Endothelial cell of umbilical vein (primary cell): ENCODE results near the gene OR5C1. TPM values are rescaled to one million over a fixed set of nuclear protein-coding genes. Genes with fewer than 3 reads are reported as not detected.

Source experiments
- BruUV-seq: library from RNA; stranded (reverse); fragments of 400-500 nt; replicated peaks from 2 replicates; lab custom pipeline; 2021; lab: Mats Ljungman, UMichigan
- CTCF ChIA-PET: fragments of 300-600, 350-600 bp; sonication (Branson Sonifier 250); formaldehyde crosslinking; loops from one replicate; lab custom pipeline; 2021; ENCODE audit warnings: antibody characterized with exemption, inconsistent platforms; lab: Charles Lee
- POLR2A ChIA-PET: fragments of 300-600, 350-600 bp; sonication (Branson Sonifier 250); formaldehyde crosslinking; loops from one replicate; lab custom pipeline; 2021; ENCODE audit warnings: antibody characterized with exemption, inconsistent platforms; lab: Charles Lee
- DNase-seq: peaks from one replicate; pipeline ENCODE4 v3.0.0-alpha.2; 2011; ENCODE audit warnings: low read depth, low spot score
- FAIRE-seq: peaks from 2 replicates; lab custom pipeline; 2011; peaks lifted over from hg19 to GRCh38; lab: Jason Lieb, UNC
- H2AFZ ChIP-seq: 2 replicates; pipeline ENCODE4 v1.6.0; 2012; ENCODE audit warnings: low read depth, low read length, control low read depth, inconsistent platforms
- H3K27ac ChIP-seq: 2 replicates; pipeline ENCODE4 v1.5.1; 2011; ENCODE audit warnings: low read depth, mild to moderate bottlenecking, control low read depth, low read length, moderate library complexity; ENCODE audit not compliant: insufficient read depth
- H3K27me3 ChIP-seq, 2 experiments: 2 replicates each; pipeline versions ENCODE4 v1.6.0 to v1.6.1; 2011; ENCODE audit warnings: low read length in 2 of 2, mixed read lengths in 1 of 2; ENCODE audit not compliant: control insufficient read depth in 2 of 2, insufficient read depth in 2 of 2
- H3K36me3 ChIP-seq, 2 experiments: 2 replicates in 1 of 2; 3 replicates in 1 of 2; pipeline ENCODE4 v1.5.1; 2011; ENCODE audit warnings: low read length in 2 of 2, mild to moderate bottlenecking in 1 of 2, moderate library complexity in 1 of 2; ENCODE audit not compliant: control insufficient read depth in 2 of 2, insufficient read depth in 2 of 2; ENCODE audit errors: extremely low read depth in 1 of 2
- H3K4me1 ChIP-seq: 3 replicates; pipeline ENCODE4 v1.5.1; 2011; ENCODE audit warnings: mild to moderate bottlenecking, low read length; ENCODE audit not compliant: control insufficient read depth, insufficient read depth; ENCODE audit errors: extremely low read depth
- H3K4me2 ChIP-seq: 2 replicates; pipeline ENCODE4 v1.6.1; 2011; ENCODE audit warnings: low read length, control low read depth, mixed read lengths; ENCODE audit not compliant: insufficient read depth
- H3K4me3 ChIP-seq, 3 experiments: fragments of 200-600 bp in 1 of 3; sonication (generic), shearing (Covaris generic) in 1 of 3; replicated peaks in 1 of 3; 2 replicates each; pipeline ENCODE4 v1.5.1; 2011 to 2016; ENCODE audit warnings: control low read depth in 3 of 3, low read length in 3 of 3, mild to moderate bottlenecking in 2 of 3, inconsistent platforms in 1 of 3, low read depth in 1 of 3, moderate library complexity in 1 of 3; ENCODE audit not compliant: insufficient read depth in 1 of 3
- H3K79me2 ChIP-seq: 2 replicates; pipeline ENCODE4 v1.6.0; 2012; ENCODE audit warnings: low read length, inconsistent platforms; ENCODE audit not compliant: control insufficient read depth, insufficient read depth
- H3K9ac ChIP-seq: replicated peaks from 2 replicates; pipeline ENCODE3; 2011; ENCODE audit warnings: low read length, control low read depth; ENCODE audit not compliant: insufficient read depth; ENCODE audit errors: extremely low read depth
- H3K9me1 ChIP-seq: replicated peaks from 3 replicates; pipeline ENCODE4 v1.6.0; 2011; ENCODE audit warnings: mild to moderate bottlenecking, low read length; ENCODE audit not compliant: control insufficient read depth, insufficient read depth; ENCODE audit errors: extremely low read depth
- H3K9me3 ChIP-seq: replicated peaks from 2 replicates; pipeline ENCODE4 v1.5.1; 2012; ENCODE audit warnings: low read length, inconsistent platforms; ENCODE audit not compliant: control insufficient read depth, insufficient read depth
- H4K20me1 ChIP-seq: replicated peaks from 2 replicates; pipeline ENCODE3; 2011; ENCODE audit warnings: mild to moderate bottlenecking, low read length; ENCODE audit not compliant: control insufficient read depth, insufficient read depth; ENCODE audit errors: extremely low read depth
- CTCF ChIP-seq, 2 donors: IDR thresholded peaks; 1 replicate in 1 of 2; 2 replicates in 1 of 2; pipeline ENCODE4 v1.5.1; 2011; ENCODE audit warnings: low read length in 2 of 2, mild to moderate bottlenecking in 2 of 2, moderate library complexity in 2 of 2, control low read depth in 1 of 2, inconsistent platforms in 1 of 2, low read depth in 1 of 2; ENCODE audit not compliant: insufficient read depth in 1 of 2; ENCODE audit errors: extremely low read depth in 1 of 2
- GATA2 ChIP-seq: IDR thresholded peaks from 2 replicates; pipeline ENCODE4 v1.7.0; 2011; ENCODE audit warnings: low read depth, mild to moderate bottlenecking, moderate library complexity, mixed read lengths, low read length; ENCODE audit not compliant: insufficient read length, insufficient read depth
- JUN ChIP-seq: IDR thresholded peaks from 2 replicates; pipeline ENCODE4 v1.6.1; 2011; ENCODE audit warnings: borderline replicate concordance, low read depth; ENCODE audit not compliant: insufficient read length, insufficient read depth
- POLR2AphosphoS5 ChIP-seq: IDR thresholded peaks from 2 replicates; pipeline ENCODE4 v1.6.1; 2012; ENCODE audit warnings: low read depth, mild to moderate bottlenecking, control low read depth, low read length, moderate library complexity; ENCODE audit not compliant: insufficient read depth
- dilution Hi-C: fragments of 300-500 bp; cut with MboI; formaldehyde crosslinking; loops from one replicate; pipeline ENCODE4 v1.15.0; 2019; ENCODE audit warnings: low sequenced_read_pairs; ENCODE audit not compliant: extremely low pct_ligation_motif_present
- intact Hi-C: fragments of 100-400 bp; cut with micrococcal nuclease; formaldehyde crosslinking; loops from one replicate; pipeline ENCODE4 v1.10.0; 2022
- polyA plus RNA-seq, 4 experiments: library from polyadenylated mRNA; depleted of rRNA in 3 of 4; stranded (reverse) in 3 of 4; unstranded in 1 of 4; fragments of >200 nt; gene quantifications; 2 replicates each; pipeline versions ENCODE4 v1.2.1 to v1.2.3, GENCODE V29; 2011 to 2012; ENCODE audit warnings: missing spikeins in 1 of 4
- total RNA-seq: library from RNA; stranded (reverse); gene quantifications from 2 replicates; pipeline ENCODE4 v1.2.3, GENCODE V29; 2021

OR5C1 gene
- total and polyA plus RNA-seq, 2 donors (not counting 3 experiments of a cell fraction or from before 2014, with no cell fraction given) = not detected

- DNase-seq (no peak), FAIRE-seq (no peak)
- H4K20me1 ChIP-seq = no peaks in the 10 kb centered on the region
- BruUV-seq = no TSS peak
- dilution Hi-C loops (no loop called here), intact Hi-C loops (no loop called here)
- TF ChIP-seq CTCF (IDR thresholded peaks at IDR 0.05; ENCODE audit: extremely low read depth in 1 of 2, insufficient read depth in 1 of 2, low read depth in 1 of 2, low read length in 2 of 2) = no peak
- no peak for TF ChIP-seq JUN
- TF ChIP-seq GATA2 = no peak
- TF ChIP-seq POLR2AphosphoS5 = no peak
- no peaks in the 10 kb centered on the region for H3K36me3 ChIP-seq
- H2AFZ ChIP-seq = no peak overlapping the region
- no peak overlapping the region for H3K4me2 ChIP-seq
- no peaks in the 10 kb centered on the region for H3K9me3 ChIP-seq
- no peak overlapping the region for H3K9ac ChIP-seq
- ChIA-PET POLR2A (no interaction called here), CTCF (no interaction called here)
- H3K79me2 ChIP-seq = no peaks in the 10 kb centered on the region
- no peaks in the 10 kb centered on the region for H3K9me1 ChIP-seq
- no peaks in the 10 kb centered on the region for H3K4me1 ChIP-seq
- H3K4me3 ChIP-seq = no peak overlapping the region
- no peak overlapping the region for H3K27ac ChIP-seq
- H3K27me3 ChIP-seq = peaks cover 0 to 1% of the 10 kb centered on the region in 2 experiments
Observed at GRCh38 chr9:122786338-122786737, 2.4 kb upstream of the OR5C1 start.
